BJ (cell line): ENCODE results near the gene GDI1. TPM values are rescaled to one million over a fixed set of nuclear protein-coding genes. Genes with fewer than 3 reads are reported as not detected.

ENCODE experiments used
- CTCF ChIA-PET: fragments of 350-600 bp; formaldehyde crosslinking; extraction: SDS; loops from one replicate; lab custom pipeline; 2021; ENCODE audit warnings: antibody characterized with exemption, inconsistent platforms; lab: Yijun Ruan, JAX
- POLR2A ChIA-PET: fragments of 300-600 bp; sonication (Branson Sonifier 250); formaldehyde crosslinking; extraction: SDS; loops from one replicate; lab custom pipeline; 2021; ENCODE audit warnings: antibody characterized with exemption; lab: Charles Lee
- DNase-seq: peaks from one replicate; pipeline ENCODE4 v3.0.0-alpha.2; 2011; ENCODE audit warnings: low read depth
- H3K27me3 ChIP-seq: 2 replicates; pipeline ENCODE4 v1.6.0; 2011; ENCODE audit warnings: low read length; ENCODE audit not compliant: control insufficient read depth, insufficient read depth
- H3K36me3 ChIP-seq: 2 replicates; pipeline ENCODE4 v1.5.1; 2011; ENCODE audit warnings: low read length; ENCODE audit not compliant: control insufficient read depth, insufficient read depth
- H3K4me3 ChIP-seq: 2 replicates; pipeline ENCODE4 v1.5.1; 2011; ENCODE audit warnings: low read depth, mild to moderate bottlenecking, control low read depth, low read length
- polyA plus RNA-seq: library from polyadenylated mRNA; depleted of rRNA; stranded (reverse); fragments of >200 nt; gene quantifications from 2 replicates; pipeline ENCODE4 v1.2.3, GENCODE V29; 2011
- TF ChIP-seq, protein P1 (sequence below): IDR thresholded peaks from 2 replicates; pipeline ENCODE4 v1.5.1; 2011; ENCODE audit warnings: low read depth, mild to moderate bottlenecking, control low read depth, inconsistent platforms, low read length, moderate library complexity; ENCODE audit not compliant: insufficient read depth

GDI1 gene
- polyA plus RNA-seq, 1 experiment: 216 TPM

DNA sequence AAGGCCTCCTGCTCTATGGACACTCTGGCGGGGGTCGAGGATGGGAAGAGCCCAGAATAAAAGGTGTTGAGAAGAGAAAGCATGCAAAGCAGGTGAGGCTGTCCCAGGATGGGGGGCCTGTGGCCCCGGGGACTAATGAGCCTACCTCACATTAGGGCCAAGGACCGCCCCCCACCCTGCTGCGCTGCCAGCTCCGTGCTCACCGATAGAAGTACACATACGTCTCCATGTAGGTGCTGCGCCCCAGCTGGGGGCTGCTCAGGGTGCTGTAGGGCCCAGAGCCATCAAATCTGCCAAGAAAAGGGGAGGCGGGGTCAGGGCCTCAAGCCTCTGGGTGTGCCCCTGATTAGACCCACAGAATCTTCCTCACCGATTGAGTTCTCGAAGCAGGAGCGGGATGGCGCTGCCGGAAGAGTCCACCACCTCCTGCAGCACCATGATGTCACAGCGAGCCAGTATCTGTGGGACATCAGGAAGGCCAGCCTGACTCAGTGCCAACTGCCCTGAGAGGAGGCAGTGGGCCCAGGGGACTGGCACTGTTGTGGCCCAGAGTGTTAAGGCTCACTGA is 32.2 kb upstream of the GDI1 start:
- Histone ChIP-seq H3K4me3 (no peak overlapping the region), H3K27me3 (no peaks in the 10 kb centered on the region), H3K36me3 (peaks cover 6% of the 10 kb centered on the region)
- DNase-seq: no peak
- CTCF ChIA-PET: no interaction called here
- POLR2A ChIA-PET: no interaction called here
- TF ChIP-seq, protein P1, sequence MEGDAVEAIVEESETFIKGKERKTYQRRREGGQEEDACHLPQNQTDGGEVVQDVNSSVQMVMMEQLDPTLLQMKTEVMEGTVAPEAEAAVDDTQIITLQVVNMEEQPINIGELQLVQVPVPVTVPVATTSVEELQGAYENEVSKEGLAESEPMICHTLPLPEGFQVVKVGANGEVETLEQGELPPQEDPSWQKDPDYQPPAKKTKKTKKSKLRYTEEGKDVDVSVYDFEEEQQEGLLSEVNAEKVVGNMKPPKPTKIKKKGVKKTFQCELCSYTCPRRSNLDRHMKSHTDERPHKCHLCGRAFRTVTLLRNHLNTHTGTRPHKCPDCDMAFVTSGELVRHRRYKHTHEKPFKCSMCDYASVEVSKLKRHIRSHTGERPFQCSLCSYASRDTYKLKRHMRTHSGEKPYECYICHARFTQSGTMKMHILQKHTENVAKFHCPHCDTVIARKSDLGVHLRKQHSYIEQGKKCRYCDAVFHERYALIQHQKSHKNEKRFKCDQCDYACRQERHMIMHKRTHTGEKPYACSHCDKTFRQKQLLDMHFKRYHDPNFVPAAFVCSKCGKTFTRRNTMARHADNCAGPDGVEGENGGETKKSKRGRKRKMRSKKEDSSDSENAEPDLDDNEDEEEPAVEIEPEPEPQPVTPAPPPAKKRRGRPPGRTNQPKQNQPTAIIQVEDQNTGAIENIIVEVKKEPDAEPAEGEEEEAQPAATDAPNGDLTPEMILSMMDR: no peak

DNA sequence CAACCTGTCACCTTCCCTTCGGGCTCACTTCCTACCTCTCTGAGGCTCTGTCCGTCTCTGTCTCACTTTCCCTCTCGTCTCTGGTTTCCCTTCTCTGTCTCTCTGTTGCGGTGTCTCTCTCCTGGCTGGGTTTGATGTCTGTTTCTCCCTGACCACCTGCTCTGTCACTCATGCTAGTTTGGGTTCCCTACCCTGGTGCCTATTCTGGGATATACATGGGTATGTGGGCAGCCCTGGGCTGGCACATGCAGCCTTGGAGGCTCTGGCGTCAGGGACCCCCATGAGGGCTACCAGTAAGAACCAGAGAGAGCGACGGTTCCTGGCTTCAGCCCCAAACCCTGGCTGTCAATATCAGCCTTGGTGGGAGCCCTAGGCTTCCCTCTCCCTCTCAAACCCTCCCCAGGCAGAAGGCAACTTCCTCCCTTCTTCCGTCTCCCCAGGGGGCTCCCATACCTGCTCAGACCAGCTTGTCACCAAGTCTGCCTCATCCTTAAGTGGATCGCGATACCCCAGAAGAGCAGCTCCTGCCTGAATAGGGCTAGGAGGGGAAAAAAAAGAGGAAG is 28.2 kb upstream of the GDI1 start:
- Histone ChIP-seq H3K27me3 (no peaks in the 10 kb centered on the region), H3K4me3 (peak overlapping the region; percentile 43), H3K36me3 (no peaks in the 10 kb centered on the region; the same call in 1 of the 2 replicates)
- ChIA-PET CTCF (interaction anchor here (1.3 to 1.7 kb wide), 2 partner anchors 81 to 119 kb away, joined by 4 to 7 read pairs; partner anchors contain the start of gene SLC10A3), POLR2A (no interaction called here)
- TF ChIP-seq, protein P1: no peak
- DNase-seq: no peak

DNA sequence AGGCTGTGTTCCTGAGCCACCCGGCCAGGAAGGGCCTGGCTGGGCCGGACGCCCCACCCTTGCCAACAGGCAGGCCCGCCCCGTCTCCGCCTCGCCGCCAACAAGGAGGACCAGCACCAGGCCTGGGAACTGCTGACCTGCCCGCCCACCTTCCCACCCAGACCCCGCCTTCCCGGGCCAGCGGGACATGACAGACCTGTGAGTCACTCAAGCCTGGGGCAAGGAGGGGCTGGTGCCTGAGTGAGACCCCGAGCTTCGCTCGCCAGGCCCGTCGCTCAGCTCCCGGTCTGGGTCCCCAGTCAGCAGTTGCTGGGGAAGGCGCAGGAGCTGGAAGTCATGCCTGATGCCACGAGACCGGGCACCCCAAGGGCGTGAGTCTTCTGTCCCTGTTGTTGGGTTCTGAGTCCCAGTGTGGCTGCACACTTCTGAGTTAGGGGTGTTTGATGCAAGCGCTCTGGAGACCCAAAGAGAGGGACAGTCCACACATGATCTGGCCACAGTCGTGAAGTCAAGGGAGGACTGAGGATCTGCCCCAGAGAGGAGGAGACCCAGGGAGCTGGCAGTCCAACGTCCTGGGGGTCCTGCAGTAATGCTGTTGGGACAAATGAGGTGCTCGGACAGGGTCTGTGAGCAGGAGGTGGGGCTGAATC is 27.6 kb upstream of the GDI1 start, which contains the start of gene DNASE1L1:
Gene DNASE1L1 (minus strand): TSS at position 33 of the 650 bp plus-strand sequence. CDS start 3,686 bp downstream, outside the sequence.
- TF ChIP-seq, protein P1: no peak
- CTCF ChIA-PET: interaction anchor here (1.3 to 1.7 kb wide), 3 partner anchors 10 to 118 kb away, joined by 4 to 7 read pairs (median 7); partner anchors contain the start of genes RPL10 and SLC10A3
- Histone ChIP-seq H3K4me3 (peak within 1 kb of the TSS; percentile 43), H3K27me3 (no peaks in the 10 kb centered on the region), H3K36me3 (no peaks in the 10 kb centered on the region; the same call in 1 of the 2 replicates)
- peak; percentile 42 for DNase-seq
- POLR2A ChIA-PET: no interaction called here

DNA sequence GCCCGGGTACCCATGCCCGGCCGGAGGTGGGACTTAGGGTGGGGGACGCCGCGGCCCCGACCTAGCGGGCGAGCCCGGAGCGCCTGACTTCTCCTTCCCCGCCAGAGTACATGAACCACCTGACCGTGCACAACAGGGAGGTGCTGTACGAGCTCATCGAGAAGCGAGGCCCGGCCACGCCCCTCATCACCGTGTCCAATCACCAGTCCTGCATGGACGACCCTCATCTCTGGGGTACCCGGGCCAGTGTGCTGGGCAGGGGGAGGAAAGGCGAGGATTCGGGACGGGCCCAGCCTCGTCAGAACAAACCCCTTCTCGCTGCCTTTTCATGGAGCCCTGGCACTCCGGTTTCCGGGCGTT is 25.0 kb upstream of the GDI1 start:
- DNase-seq: no peak
- ChIA-PET POLR2A (interaction anchor here (0.6 kb wide), 2 partner anchors 33 to 125 kb away, joined by 3 read pairs; no protein-coding TSS in a partner anchor), CTCF (interaction anchor here (0.8 to 1.5 kb wide), 3 partner anchors 14 to 115 kb away, joined by 3 read pairs; no protein-coding TSS in a partner anchor)
- peak overlapping the region; percentile 58 for H3K4me3 ChIP-seq
- no peaks in the 10 kb centered on the region; the same call in 1 of the 2 replicates for H3K36me3 ChIP-seq
- TF ChIP-seq, protein P1: no peak
- H3K27me3 ChIP-seq: no peaks in the 10 kb centered on the region

DNA sequence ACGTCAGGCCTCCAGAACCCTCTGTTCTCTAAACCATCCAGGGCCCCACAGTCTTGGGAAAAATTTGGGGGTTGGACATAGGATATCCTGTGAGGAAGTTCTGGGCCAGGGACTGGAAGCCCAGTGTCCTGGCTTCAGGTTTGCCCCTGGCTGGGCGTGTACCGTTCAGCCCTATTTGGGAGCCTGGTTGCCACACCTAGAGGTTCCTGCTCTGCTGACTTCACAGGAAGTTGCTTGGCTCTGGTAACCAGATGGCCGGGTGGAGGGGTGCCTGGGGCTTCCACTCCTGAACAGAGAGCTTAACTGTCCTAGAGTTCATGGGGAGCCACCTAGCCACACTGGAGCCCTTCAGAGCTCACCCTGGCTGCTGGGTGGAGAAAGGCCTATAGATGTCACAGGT is 24.5 kb upstream of the GDI1 start:
- no peak overlapping the region; the same call in 1 of the 2 replicates for H3K4me3 ChIP-seq
- H3K27me3 ChIP-seq: no peaks in the 10 kb centered on the region
- ChIA-PET POLR2A (no interaction called here), CTCF (interaction anchor here (1.0 to 1.5 kb wide), 2 partner anchors 14 to 16 kb away, joined by 3 read pairs; no protein-coding TSS in a partner anchor)
- H3K36me3 ChIP-seq: no peaks in the 10 kb centered on the region; the same call in 1 of the 2 replicates
- no peak for DNase-seq
- TF ChIP-seq, protein P1: no peak
